Aorta (tissue), 5 donors: ENCODE measurements around the gene OSBPL10. TPM values are rescaled to one million over a fixed set of nuclear protein-coding genes. Genes with fewer than 3 reads are reported as not detected.

Experiments used
- ATAC-seq: fragments of 200-7000 bp; cut with Tn5 transposase; one replicate; pipeline ENCODE4 v1.9.1; 2022; ENCODE audit warnings: moderate library complexity; ENCODE audit not compliant: low FRiP score
- DNase-seq, 2 donors: peaks; one replicate each; pipeline ENCODE4 v3.0.0-alpha.2; 2020
- H3K27ac ChIP-seq, 2 donors: one replicate each; pipeline ENCODE4 v1.5.1; 2013; ENCODE audit warnings: low read length in 2 of 2, mild to moderate bottlenecking in 2 of 2, moderate library complexity in 2 of 2, control low read depth in 1 of 2, inconsistent platforms in 1 of 2, low read depth in 1 of 2
- H3K27me3 ChIP-seq, 2 donors: one replicate each; pipeline ENCODE4 v1.6.1; 2013; ENCODE audit warnings: control low read depth in 1 of 2, low read length in 1 of 2, mild to moderate bottlenecking in 1 of 2, moderate library complexity in 1 of 2; ENCODE audit not compliant: insufficient read depth in 2 of 2, control insufficient read depth in 1 of 2
- H3K36me3 ChIP-seq, 2 donors: one replicate each; pipeline ENCODE4 v1.6.1; 2013; ENCODE audit warnings: control low read depth in 1 of 2, low read length in 1 of 2, mild to moderate bottlenecking in 1 of 2; ENCODE audit not compliant: insufficient read depth in 2 of 2, control insufficient read depth in 1 of 2
- H3K4me1 ChIP-seq, 2 donors: one replicate each; pipeline ENCODE4 v1.6.1; 2013; ENCODE audit warnings: low read length in 2 of 2, control low read depth in 1 of 2, mild to moderate bottlenecking in 1 of 2, moderate library complexity in 1 of 2; ENCODE audit not compliant: insufficient read depth in 2 of 2, control insufficient read depth in 1 of 2
- H3K4me3 ChIP-seq, 2 donors: one replicate each; pipeline ENCODE4 v1.5.1; 2013; ENCODE audit warnings: low read length in 2 of 2, control low read depth in 1 of 2, mild to moderate bottlenecking in 1 of 2
- H3K9me3 ChIP-seq: one replicate; pipeline ENCODE4 v1.6.1; 2013; ENCODE audit warnings: mild to moderate bottlenecking, low read length; ENCODE audit not compliant: control insufficient read depth
- WGBS, 2 donors: extraction: QIAGEN DNeasy Blood & Tissue Kit; methylation state at CpG; one replicate each; pipeline ENCODE4 v1.1.7; 2013; 5-methylcytosine and 5-hydroxymethylcytosine counted together
- intact Hi-C, 2 donors: fragments of 100-400 bp; cut with DNase I; formaldehyde crosslinking; loops; one replicate each; pipeline versions ENCODE4 v1.14.2 to v1.15.0; 2022
- polyA plus RNA-seq, 2 donors: library from polyadenylated mRNA; stranded (reverse); fragments of 200-250 nt; gene quantifications; one replicate each; pipeline ENCODE4 v1.2.3, GENCODE V29; 2013
- total RNA-seq, 2 donors: library from RNA; stranded (reverse); fragmentation: NEBNext Ultra II Directional; extraction: Animal tissue kit (Norgen Biotek cat#: 25700); gene quantifications; one replicate each; pipeline ENCODE4 v1.2.1, GENCODE V29; 2021
- donor health status: healthy with polysubstance abuse.
- donor health status: Bipolar disorder and iron deficiency.
- donor health status: DM: no; HTN: no; CAD: no.
- donor health status: DM: no; HTN: no; CAD: no.
- donor health status: DM: yes; HTN: yes; CAD: no.

Gene OSBPL10
- total and polyA plus RNA-seq, 4 donors, result 3.1 to 47.9 (median 17.4) TPM

DNA sequence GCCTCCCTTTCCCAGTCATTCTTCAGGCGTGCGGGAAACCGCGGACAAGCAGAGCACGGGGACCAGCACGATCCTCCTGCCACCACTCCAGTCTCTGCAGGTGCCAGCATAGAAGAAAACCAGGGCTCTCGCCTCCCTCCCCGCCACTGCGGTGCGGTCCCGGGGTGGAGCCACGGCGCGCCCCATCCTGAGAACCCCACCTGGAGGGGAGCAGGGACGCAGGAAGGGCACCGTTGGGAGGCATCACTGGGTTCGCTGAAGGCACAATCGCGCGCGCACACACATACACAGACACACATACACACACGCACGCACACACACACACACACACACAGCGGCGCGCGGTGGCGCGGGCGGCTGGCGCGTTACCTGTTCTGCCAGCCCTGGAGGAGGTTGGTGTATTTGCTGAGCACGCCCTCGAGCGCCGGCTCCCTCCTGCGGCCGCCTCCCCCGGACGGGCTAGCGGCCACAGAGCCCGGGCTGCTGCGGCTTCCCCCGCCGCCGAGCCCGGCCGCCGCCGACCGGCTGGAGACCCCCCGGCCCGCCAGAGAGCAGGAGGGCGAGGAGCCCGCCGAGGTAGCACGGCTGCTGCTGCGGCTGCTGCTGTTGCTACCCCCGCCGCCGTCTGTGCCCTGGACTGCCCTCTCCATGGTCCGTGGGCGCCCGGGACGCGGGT is 394 bp downstream of the OSBPL10 start:
- H3K4me1 ChIP-seq, result no peaks in the 10 kb centered on the region
- 0% methylated on average over 40 to 66 of the region's 66 CpGs for WGBS, 2 donors
- no peaks in the 10 kb centered on the region for H3K27me3 ChIP-seq
- H3K36me3 ChIP-seq, result peaks cover 0 to 3% of the 10 kb centered on the region in 2 donors
- H3K4me3 ChIP-seq, result peak overlapping the region; percentile 57 to 88
- intact Hi-C loops, result loop anchor here in 1 of 2 donors (2.0 kb wide), 1 partner anchor 104 kb away; no protein-coding TSS in a partner anchor
- peak; percentile 66 to 83 for DNase-seq
- no peaks in the 10 kb centered on the region for H3K9me3 ChIP-seq
- peak; percentile 70 for ATAC-seq
- H3K27ac ChIP-seq, result peak overlapping the region in 1 of 2 donors; percentile 77

GRCh38 chr3:31979001-31979697 is 1.9 kb downstream of the OSBPL10 start:
- no peaks in the 10 kb centered on the region for H3K4me1 ChIP-seq
- intact Hi-C loops, result no loop called here
- no peaks in the 10 kb centered on the region for H3K9me3 ChIP-seq
- H3K27ac ChIP-seq, result no peak overlapping the region
- no peaks in the 10 kb centered on the region for H3K27me3 ChIP-seq
- peaks cover 0 to 3% of the 10 kb centered on the region in 2 donors for H3K36me3 ChIP-seq
- DNase-seq (no peak), ATAC-seq (no peak)
- H3K4me3 ChIP-seq, result no peak overlapping the region
- WGBS, 2 donors, result 88 to 90% methylated on average over 5 of the region's 5 CpGs

DNA sequence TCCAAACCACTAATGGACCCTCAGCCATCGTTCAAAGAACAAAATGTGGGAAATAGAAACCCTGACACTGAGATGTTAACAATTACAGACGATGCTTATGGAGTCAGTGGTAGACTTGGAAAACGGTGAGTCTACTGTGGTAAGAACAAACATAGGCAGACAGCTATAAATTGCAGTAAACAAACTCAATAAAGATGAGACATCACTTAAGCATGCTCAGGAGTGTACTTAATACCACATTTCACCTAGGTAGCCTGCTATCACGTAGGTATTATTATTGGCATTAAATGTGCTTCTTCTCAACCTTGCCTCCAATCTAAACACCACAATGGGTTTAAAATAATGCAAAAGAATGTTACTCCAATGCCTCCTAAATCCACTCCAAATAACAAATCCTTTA is 2.5 kb downstream of the OSBPL10 start:
- ATAC-seq (no peak), DNase-seq (no peak)
- Histone ChIP-seq H3K27ac (no peak overlapping the region), H3K4me1 (no peaks in the 10 kb centered on the region), H3K9me3 (no peaks in the 10 kb centered on the region), H3K36me3 (peaks cover 0 to 3% of the 10 kb centered on the region in 2 donors), H3K4me3 (no peak overlapping the region), H3K27me3 (no peaks in the 10 kb centered on the region)
- WGBS, 2 donors, result 86 to 89% methylated on average over 4 of the region's 4 CpGs
- intact Hi-C loops, result no loop called here

DNA sequence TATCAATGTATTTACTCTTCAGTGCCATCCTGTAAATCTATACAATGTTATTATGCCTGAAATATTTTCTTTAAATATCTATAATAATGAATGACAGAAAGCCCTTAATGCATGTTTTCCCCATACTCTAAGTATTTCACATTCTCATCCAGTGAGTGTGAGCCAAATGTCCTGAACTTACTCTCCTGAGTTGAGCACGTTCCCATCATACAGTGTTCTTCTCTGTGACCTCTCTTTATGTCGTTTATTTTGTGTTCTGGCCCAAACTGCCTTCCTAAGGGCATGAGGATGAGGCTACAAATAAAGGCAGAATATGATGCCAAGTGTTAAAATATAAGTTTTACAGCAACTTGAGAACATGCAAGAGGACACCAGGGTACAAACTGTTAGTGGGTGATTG is 3.3 kb downstream of the OSBPL10 start:
- Histone ChIP-seq H3K9me3 (no peaks in the 10 kb centered on the region), H3K4me3 (no peak overlapping the region), H3K4me1 (no peaks in the 10 kb centered on the region), H3K27me3 (no peaks in the 10 kb centered on the region), H3K36me3 (peaks cover 0 to 3% of the 10 kb centered on the region in 2 donors), H3K27ac (no peak overlapping the region)
- no peak for DNase-seq
- intact Hi-C loops, result no loop called here
- ATAC-seq, result no peak
- 82 to 85% methylated on average over 2 of the region's 2 CpGs for WGBS, 2 donors

DNA sequence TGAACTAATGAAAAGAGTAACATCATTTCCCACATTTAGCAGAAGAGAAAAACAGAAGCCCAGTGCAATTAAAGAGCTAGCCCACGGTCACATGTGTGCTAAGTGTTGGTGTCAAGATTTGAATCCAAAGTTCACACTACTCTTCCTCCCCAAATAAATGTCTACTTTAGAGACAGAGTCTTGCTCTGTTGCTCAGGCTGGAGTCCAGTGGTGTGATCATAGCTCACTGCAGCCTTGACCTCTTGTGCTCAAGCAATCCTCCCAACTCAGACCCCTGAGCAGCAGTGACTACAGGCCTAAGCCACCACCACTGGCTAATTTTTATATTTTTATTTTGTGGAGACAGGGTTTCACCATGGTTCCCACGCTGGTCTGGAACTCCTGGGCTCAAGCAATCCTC is 4.8 kb downstream of the OSBPL10 start:
- Histone ChIP-seq H3K9me3 (no peaks in the 10 kb centered on the region), H3K27me3 (no peaks in the 10 kb centered on the region), H3K36me3 (peaks cover 0 to 3% of the 10 kb centered on the region in 2 donors), H3K27ac (no peak overlapping the region), H3K4me3 (no peak overlapping the region), H3K4me1 (no peaks in the 10 kb centered on the region)
- ATAC-seq (no peak), DNase-seq (no peak)
- WGBS, 2 donors, result 98 to 99% methylated on average over 2 of the region's 2 CpGs
- intact Hi-C loops, result no loop called here

GRCh38 chr3:31974964-31975363 is 6.1 kb downstream of the OSBPL10 start:
- no peak overlapping the region for H3K4me3 ChIP-seq
- 94% methylated on average over 5 of the region's 5 CpGs for WGBS, 2 donors
- no peaks in the 10 kb centered on the region for H3K9me3 ChIP-seq
- intact Hi-C loops, result no loop called here
- H3K27me3 ChIP-seq, result no peaks in the 10 kb centered on the region
- H3K36me3 ChIP-seq, result peaks cover 0 to 3% of the 10 kb centered on the region in 2 donors
- H3K27ac ChIP-seq, result no peak overlapping the region
- ATAC-seq (no peak), DNase-seq (no peak)
- no peaks in the 10 kb centered on the region for H3K4me1 ChIP-seq

GRCh38 chr3:31974471-31974870 is 6.6 kb downstream of the OSBPL10 start:
- 80 to 83% methylated on average over 5 of the region's 5 CpGs for WGBS, 2 donors
- Histone ChIP-seq H3K9me3 (no peaks in the 10 kb centered on the region), H3K4me3 (no peak overlapping the region), H3K27ac (no peak overlapping the region), H3K4me1 (no peaks in the 10 kb centered on the region), H3K27me3 (no peaks in the 10 kb centered on the region), H3K36me3 (peaks cover 0 to 3% of the 10 kb centered on the region in 2 donors)
- intact Hi-C loops, result no loop called here
- ATAC-seq (no peak), DNase-seq (no peak)

GRCh38 chr3:31973837-31974236 is 7.2 kb downstream of the OSBPL10 start:
- DNase-seq (no peak), ATAC-seq (no peak)
- Histone ChIP-seq H3K4me1 (peaks cover 0 to 3% of the 10 kb centered on the region in 2 donors), H3K36me3 (peaks cover 0 to 3% of the 10 kb centered on the region in 2 donors), H3K4me3 (no peak overlapping the region), H3K27ac (no peak overlapping the region), H3K9me3 (no peaks in the 10 kb centered on the region), H3K27me3 (no peaks in the 10 kb centered on the region)
- intact Hi-C loops, result no loop called here
- 98 to 99% methylated on average over 5 of the region's 5 CpGs for WGBS, 2 donors

DNA sequence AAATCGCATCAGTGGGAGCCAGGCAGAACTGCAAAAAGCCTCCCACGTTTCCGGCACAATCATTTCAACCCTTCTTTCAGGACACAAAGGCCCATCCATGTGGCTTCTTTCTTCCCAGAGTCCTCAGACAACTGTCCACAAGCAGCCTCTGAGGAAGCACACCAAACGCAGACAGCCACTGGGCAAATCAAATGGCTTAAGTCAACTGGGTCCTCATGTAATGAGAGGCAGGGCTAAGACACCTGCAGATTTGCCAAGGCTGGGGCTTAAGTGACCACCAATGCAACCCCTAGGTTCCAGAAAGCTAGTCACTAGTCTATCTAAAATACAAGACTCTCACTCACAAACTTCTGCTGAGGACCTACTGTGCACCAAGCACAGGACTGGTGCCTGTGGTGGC is 8.0 kb downstream of the OSBPL10 start:
- intact Hi-C loops, result no loop called here
- ATAC-seq (no peak), DNase-seq (no peak)
- peaks cover 0 to 3% of the 10 kb centered on the region in 2 donors for H3K36me3 ChIP-seq
- no peaks in the 10 kb centered on the region for H3K27me3 ChIP-seq
- H3K4me3 ChIP-seq, result no peak overlapping the region
- peaks cover 0 to 3% of the 10 kb centered on the region in 2 donors for H3K4me1 ChIP-seq
- no peak overlapping the region for H3K27ac ChIP-seq
- WGBS, 2 donors, result 56 to 65% methylated on average over 4 of the region's 4 CpGs
- no peaks in the 10 kb centered on the region for H3K9me3 ChIP-seq
